HG03045 (cell line): Measurements from ENCODE around the gene PPARG.

Experiments
- ATAC-seq: cut with Tn5 transposase; IDR thresholded peaks from one replicate; pipeline ENCODE4 v1.9.1; 2021; ENCODE audit warnings: mild to moderate bottlenecking, moderate library complexity; ENCODE audit not compliant: unreplicated experiment

Gene PPARG

GRCh38 chr3:12340506-12340905 lies 51.6 kb downstream of the PPARG start:
- no peak for ATAC-seq

DNA sequence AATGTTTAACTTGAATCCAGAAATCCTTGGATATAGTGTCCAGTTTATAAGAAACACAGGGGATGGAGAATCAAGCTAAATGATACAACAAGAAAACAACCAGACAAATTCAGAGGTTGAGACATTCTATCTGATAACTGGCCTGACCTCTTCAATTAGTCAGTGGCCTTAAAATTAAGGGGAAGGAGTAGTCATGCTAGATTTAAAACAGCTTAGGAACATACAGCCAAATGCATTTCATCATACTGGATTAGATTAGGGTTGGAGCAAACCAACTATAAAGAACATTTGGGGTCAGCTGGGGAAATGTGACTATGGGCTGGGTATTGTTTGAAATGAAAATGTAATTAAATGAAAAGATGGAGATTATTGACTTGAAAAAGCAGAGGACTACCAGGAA lies 53.3 kb downstream of the PPARG start:
- ATAC-seq: no peak

DNA sequence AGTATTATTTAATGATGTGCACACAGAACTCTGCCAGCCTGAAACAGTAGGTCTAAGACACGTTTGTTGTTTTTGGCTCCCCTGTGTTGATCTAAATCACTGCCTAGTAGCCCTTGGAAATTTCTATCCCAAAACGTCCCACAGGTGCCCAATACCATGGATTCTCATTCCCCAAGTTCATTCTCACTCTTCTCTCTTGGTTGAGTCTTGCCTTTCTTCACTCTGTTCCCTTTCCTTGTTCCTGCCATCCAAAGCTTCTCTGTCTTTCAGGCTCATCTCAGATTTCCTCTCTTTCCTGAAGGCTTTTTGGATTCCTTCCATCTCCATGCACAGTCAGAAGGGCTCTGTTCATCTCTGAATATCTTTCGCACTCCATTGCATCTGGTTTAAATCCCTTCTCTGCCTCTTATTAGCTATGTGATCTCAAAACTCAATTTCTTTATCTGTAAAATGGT lies 54.2 kb downstream of the PPARG start:
- ATAC-seq: no peak

DNA sequence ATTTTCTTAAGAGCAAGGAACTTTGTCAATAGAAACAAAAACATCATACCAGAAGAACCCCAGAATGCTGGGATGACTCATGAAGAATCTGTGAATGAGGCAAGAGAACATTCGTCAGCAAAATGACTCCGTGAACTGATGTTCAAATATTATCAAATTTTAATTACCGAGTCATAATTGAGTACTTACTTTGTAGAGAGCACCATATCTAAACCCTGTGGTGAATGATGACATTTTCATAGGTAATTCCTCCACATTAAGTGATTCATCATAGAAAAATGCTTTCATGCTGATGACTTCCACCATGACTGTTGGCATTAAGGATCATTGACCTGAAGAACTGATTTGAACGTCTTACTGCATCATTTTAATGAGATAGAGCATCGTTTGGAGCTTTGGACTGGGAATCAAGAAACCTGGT lies 56.3 kb downstream of the PPARG start:
- no peak for ATAC-seq

GRCh38 chr3:12345584-12346494 lies 57.0 kb downstream of the PPARG start:
- ATAC-seq: no peak

GRCh38 chr3:12347301-12347700 lies 58.4 kb downstream of the PPARG start:
- ATAC-seq: no peak

DNA sequence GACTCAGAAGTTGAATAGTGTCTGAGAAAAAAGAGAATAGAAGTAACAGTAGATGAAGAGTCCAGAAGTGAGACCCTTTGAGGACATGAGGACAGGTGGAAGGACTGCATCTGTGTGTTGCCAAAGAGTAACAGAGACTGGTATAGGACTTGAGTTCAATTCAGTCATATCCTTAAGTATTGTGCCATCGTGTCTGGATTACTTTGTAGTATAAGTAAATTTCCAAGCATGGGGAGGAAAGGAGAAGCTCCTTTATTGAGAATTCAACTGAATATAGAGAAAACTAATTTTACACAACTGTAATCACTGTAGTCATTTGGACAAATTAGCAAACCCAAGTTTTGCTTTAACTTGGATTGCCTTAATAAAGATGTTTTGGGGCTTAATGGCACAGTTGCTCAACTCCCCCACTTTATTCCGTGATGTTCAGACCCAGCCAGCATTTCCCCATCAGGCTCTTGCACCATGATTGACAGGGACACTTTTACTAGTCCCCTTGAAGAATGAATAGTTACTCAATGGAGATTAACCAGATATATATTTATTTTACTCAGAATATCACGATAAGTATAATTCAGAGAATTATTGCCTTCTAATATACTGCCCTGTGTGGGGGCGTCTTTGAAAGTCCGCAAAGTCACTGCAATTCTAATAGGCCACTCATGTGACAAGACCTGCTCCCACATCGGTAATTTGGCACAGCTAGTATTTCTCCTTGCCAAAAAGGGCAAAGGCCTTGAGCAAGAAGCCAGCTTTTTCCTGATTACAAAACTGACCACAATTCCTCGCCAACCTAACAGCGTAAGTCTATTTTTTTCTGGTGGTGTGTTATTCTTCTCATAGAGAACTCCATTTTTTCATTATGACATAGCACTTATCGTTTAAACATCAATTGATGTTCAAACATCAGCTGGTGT lies 61.3 kb downstream of the PPARG start:
- ATAC-seq: no peak

DNA sequence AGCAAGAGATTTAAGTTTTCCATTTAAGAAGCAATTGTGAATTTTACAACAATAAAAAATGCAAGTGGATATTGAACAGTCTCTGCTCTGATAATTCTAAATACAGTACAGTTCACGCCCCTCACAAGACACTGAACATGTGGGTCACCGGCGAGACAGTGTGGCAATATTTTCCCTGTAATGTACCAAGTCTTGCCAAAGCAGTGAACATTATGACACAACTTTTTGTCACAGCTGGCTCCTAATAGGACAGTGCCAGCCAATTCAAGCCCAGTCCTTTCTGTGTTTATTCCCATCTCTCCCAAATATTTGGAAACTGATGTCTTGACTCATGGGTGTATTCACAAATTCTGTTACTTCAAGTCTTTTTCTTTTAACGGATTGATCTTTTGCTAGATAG lies 62.3 kb downstream of the PPARG start:
- no peak for ATAC-seq

DNA sequence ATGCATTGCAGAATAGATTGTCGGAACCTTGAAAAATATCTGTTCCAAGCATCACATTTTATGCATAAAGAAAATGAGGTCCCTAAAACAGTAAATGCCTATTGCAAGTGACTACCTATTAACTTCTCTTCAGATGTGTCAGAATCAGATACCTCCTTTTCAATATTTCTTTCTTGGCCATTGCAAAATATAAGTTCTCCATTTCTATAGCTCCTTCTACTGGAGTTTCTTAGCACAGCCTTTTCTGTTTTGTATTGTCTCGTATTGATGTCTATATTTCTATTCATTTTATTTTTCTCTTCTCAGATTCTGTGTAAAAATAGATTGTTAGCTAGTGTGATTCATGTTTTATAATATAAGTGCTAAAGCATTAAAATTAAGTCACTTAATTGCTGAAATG lies 63.4 kb downstream of the PPARG start:
- no peak for ATAC-seq

GRCh38 chr3:12352755-12353154 lies 63.9 kb downstream of the PPARG start:
- ATAC-seq: no peak

DNA sequence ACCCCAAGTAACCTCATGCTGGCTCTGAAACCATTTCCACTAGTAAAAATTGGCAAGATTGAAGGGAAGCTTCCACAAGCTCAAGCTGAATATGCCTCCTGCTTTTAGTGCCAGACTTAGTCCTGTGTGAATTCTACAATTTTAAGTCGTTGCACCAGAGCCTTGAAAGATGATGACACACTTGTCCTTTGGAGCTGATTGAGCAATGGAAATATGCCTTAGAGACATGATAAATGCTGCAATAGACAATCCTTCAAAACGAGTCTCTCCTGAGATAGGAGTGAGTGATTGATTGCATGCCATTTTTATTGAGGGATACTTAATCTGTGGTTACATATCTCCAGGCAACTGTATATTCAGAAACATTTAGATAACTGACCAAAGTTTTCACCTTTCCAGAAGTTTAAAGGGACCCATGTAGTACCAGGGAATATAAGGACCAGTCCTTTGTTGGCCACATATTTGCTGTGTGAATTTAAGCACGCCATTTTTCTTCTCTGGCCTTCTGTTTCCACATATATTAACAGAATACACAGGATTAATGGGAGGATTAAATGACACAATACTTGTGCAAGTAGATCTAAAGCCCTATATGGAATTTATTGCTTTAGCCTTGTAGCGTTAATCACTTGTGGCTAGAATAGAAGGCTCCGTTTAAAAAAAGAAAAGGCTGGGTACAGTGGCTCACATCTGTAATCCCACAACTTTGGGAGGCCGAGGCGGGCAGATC lies 65.1 kb downstream of the PPARG start:
- no peak for ATAC-seq

- ATAC-seq: no peak
Observed at GRCh38 chr3:12356175-12356574, 67.3 kb downstream of the PPARG start.

- ATAC-seq: no peak
Observed at GRCh38 chr3:12356996-12357395, 68.1 kb downstream of the PPARG start.

GRCh38 chr3:12357456-12357855 lies 68.6 kb downstream of the PPARG start:
- no peak for ATAC-seq

- ATAC-seq: no peak
Observed at GRCh38 chr3:12363397-12364195, 74.7 kb downstream of the PPARG start.

- no peak for ATAC-seq
Observed at GRCh38 chr3:12367346-12367745, 78.5 kb downstream of the PPARG start.

DNA sequence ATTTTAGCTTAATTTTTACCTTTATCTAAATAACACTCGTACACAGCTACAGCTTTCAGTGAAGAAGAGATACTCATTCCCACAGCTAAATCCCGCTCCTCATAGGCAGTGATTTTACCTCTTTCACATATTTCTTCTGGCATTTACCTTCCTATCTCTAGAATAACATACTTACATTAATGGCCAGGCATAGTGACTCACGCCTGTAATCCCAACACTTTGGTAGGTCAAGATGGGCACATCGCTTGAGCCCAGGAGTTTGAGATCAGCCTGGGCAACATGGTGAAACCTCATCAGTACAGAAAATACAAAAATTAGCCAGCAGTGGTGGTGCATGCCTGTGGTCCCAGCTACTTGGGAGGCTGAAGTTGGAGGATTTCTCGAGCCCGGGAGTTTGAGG lies 80.2 kb downstream of the PPARG start:
- no peak for ATAC-seq

- no peak for ATAC-seq
Observed at GRCh38 chr3:12369598-12369997, 80.7 kb downstream of the PPARG start.

DNA sequence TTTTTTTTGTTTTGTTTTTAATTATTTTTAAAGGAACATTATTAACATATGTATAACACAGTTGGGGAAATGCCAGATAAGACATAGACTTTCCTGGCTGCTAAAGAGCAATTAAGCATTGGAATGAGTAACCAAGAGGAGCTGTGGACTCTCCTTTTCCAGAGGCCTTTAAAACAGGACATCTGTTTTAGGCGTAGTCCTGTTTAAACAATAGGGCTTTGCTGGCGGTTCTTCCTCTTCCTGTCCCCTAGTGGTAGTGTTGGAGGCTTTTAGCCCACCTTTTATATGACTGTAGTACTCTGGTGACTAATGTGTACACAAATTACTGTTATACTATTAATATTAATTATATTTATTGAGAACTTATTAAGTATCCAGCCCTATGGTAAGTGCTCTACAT lies 81.9 kb downstream of the PPARG start:
- no peak for ATAC-seq

DNA sequence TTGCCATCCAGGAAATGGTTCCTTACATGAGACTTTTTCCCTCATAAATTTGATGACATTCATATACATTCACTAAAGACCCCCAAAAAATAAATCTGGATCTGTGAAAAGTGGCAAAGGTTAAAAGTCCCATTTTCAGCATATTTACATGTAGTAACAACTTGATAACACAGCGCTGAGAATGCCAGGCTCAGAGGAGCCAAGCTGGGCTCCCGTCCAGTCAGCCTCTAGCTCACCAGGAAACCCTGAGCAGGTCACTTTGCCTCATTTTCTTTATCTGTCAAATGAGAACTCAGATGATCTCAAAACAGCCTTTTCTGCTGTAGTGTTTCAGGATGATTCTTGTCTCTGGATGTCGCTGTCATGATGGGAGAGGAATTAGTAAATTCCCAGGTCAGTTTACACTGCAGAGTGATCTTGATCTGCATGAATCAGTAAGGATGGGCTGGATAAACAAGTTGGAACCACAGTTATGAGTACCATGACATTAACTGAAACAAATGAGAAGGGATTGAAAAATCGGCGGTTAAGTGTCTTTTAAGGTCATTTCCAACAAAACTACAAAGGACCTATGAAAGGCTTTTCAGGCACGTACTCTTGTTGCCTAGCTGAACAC lies 82.8 kb downstream of the PPARG start:
- ATAC-seq: no peak
